Raji (cell line): ENCODE results near the gene TGM3.

Experiments
- POLR2A ChIP-seq: IDR thresholded peaks from 2 replicates; pipeline ENCODE4 v1.6.1; 2011; ENCODE audit warnings: low read depth, low read length, control low read depth; ENCODE audit not compliant: insufficient read depth

The TGM3 gene

DNA sequence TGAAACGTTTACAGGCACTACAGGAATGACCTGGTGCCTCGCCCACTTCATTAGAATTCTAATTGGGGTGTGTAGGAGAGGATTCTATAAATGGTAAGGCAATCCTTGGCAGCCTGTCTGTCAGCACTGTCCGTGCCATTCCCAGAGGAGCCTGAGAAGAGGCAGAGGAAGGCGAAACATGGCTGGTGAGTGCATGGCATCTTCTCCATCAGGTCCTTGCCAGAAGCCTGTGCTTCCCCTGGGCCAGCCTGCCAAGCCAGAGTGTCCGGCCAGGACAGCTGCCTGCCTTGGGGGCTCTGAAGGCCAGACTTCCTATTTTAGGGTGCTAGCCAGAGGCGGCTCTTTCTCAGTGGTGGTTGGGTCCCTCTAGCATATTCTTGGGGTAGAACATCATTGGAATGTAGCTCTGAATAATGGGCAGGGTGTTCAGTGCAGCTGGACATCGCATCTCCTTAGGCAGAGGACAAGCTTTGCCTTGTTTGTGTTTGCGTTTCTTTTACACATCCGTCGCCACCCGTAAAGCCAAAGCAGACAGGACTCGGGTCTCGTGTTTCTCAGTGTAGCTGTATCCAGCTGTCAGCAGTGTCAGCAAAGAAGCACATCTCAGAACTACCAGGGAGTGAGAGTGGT, at the start of gene TGM3:
Gene TGM3, plus strand, starts transcription at position 116 of the 630 bp plus-strand sequence. Its CDS starts 63 bp downstream, at position 179.
- TF ChIP-seq POLR2A: no peak

GRCh38 chr20:2246069-2246491, 49.7 kb upstream of the TGM3 start:
- TF ChIP-seq POLR2A: no peak

- TF ChIP-seq POLR2A: no peak
Observed at GRCh38 chr20:2248837-2249236, 47.0 kb upstream of the TGM3 start.

DNA sequence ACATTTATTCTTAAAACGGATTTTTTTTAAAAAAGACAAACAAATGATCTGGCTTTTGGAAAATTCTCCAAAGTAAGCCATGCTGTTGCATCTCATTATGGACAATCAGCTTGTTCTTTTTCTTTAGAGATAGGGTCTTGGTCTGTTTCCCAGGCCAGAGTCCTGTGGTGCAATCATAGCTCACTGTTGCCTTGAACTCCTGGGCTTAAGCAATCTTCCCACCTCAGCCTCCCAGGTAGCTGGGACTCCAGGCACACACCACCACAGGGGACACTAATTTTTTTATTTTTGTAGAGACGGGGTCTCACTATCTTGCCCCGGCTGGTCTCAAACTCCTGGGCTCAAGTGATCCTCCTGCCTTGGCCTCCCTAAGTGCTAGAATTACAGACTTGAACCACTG, 45.9 kb upstream of the TGM3 start:
- TF ChIP-seq POLR2A: no peak

- no peak for TF ChIP-seq POLR2A
Observed at GRCh38 chr20:2252419-2252997, 43.3 kb upstream of the TGM3 start.

- no peak for TF ChIP-seq POLR2A
Observed at GRCh38 chr20:2253256-2253655, 42.5 kb upstream of the TGM3 start.

DNA sequence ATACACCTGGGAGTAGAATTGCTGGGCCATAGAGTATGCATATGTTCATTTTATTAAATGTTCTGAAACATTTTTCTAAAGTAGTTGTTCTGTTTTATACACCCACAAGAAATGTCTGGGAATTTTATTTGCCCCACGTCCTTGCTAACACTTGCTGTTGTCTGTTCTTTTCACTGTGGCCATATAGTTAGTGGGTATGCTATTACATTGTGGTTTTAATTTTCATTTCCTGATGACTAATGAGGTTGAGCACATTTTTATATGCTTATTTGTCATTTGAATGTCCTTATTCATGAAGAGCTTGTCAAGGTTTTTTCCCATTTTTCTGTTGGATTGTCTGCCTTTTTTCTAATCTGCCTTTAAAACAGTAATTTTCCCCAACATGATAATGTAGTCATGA, 41.5 kb upstream of the TGM3 start:
- no peak for TF ChIP-seq POLR2A

DNA sequence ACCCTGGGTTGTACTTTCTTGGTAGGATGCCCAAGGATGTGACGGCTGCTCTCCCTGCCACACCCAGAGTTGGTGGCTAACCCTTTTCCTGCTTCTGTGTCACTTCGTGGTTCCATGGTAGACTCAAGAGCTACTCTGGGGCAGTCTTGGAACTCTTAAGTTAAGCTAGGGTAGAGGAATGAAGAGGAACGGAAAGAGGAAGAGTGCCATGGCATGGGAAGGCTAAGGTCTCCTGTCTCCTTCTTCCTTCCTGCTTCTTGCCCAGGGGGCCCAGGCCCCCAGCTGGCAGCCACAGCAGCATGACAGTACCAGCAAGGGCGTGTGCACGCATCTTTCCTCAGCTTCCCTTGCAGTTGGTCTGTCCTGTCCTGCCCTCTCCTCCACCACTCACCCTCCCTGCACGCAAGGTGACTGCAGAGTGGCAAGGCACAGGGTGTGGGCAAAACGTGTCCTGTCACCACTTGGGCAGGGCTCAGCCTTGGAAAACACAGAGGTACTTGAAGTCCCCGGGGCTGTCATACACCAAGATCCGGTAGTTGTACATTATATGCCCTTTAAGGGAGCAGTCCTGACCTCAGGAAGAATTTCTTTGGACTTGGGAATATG, 39.8 kb upstream of the TGM3 start:
- no peak for TF ChIP-seq POLR2A

DNA sequence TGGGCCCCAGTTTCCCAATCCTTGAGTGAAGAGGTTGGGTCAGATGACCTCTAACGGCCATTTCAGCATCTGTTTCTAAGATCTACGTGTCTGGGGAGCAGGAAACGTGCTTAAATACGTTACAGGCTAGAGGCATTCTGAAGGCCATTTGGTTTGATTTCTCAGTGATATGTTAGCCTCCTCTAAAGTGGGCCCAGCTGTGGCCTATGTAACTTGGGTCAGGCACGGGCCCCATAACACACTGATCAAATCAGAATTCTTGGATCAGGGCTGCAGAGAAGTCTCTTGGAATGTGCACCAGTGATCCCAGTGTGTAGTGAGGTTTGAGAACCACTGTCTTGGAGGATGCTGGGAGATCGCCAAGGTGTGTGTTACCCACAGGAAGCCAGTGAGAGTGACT, 36.1 kb upstream of the TGM3 start:
- no peak for TF ChIP-seq POLR2A

- no peak for TF ChIP-seq POLR2A
Observed at GRCh38 chr20:2260250-2260649, 35.6 kb upstream of the TGM3 start.

- no peak for TF ChIP-seq POLR2A
Observed at GRCh38 chr20:2261046-2261485, 34.7 kb upstream of the TGM3 start.

DNA sequence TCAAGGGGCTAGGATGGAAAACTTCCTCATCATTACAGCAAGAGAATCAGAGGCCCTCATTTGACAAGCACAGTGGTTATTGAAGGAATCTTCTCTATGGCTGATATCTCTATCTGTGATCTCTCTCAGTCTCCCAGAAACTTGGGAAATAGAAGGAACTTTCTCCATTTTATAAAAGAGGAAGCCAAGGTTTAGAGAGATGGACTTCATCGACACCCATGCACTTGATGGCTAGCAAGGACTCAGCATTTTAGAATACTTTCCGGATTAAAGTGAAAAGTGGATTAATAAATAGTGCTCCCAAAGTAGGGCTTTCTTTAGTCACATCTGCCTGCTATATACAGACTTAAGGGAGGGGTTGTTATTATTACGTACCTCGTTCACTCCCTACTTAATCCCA, 34.2 kb upstream of the TGM3 start:
- TF ChIP-seq POLR2A: no peak

DNA sequence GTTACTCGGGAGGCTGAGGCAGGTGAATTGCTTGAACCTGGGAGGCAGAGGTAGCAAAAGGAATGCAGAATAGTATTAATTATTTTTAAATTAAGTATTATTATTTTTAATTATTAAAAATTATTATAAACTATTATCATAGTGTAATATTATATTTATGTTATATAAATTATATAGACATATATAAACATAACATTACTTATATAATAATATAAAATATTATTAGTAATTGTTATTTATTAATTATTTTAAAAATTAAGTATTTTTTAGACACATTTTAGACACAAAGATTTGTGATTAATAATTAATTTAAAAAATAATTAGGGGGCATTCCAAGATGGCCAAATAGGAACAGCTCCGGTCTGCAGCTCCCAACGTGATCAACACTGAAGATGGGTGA, 31.7 kb upstream of the TGM3 start:
- no peak for TF ChIP-seq POLR2A

GRCh38 chr20:2273634-2274302, 22.0 kb upstream of the TGM3 start:
- no peak for TF ChIP-seq POLR2A

- TF ChIP-seq POLR2A: no peak
Observed at GRCh38 chr20:2276015-2276414, 19.8 kb upstream of the TGM3 start.

GRCh38 chr20:2279253-2279779, 16.5 kb upstream of the TGM3 start:
- TF ChIP-seq POLR2A: no peak

DNA sequence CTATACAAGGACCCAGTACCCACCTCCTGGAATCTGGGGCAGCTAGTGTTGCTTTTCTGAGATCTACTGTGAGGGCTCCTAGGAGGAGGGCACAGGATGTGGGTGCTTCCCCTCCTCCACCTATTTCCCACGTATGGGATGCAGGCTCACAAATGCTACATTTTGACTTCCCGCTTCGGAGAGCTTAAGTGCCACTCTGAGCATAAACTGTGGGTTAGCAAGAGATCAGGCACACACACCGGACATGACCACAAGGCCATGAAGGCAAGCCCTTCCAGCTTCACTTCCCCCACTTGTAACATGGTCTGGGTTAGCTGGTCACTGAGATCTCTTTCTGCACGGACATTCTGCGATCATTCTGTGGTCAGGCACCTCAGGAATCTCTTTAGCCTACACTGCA, 15.7 kb upstream of the TGM3 start:
- TF ChIP-seq POLR2A: no peak

GRCh38 chr20:2281563-2281962, 14.2 kb upstream of the TGM3 start:
- no peak for TF ChIP-seq POLR2A
